ENCODE results near the gene CDH4. TPM values are rescaled to one million over a fixed set of nuclear protein-coding genes. Genes with fewer than 3 reads are reported as not detected.

CDH4 gene
- total and polyA plus RNA-seq, 7 donors: under 0.01 to 0.06 TPM; not detected in 5

GRCh38 chr20:61387204-61387953 lies 135.3 kb downstream of the CDH4 start:
- no peaks in the 10 kb centered on the region for H3K36me3 ChIP-seq
- intact Hi-C loops (cut with DNase I): no loop called here
- peaks cover 0 to 52% (median 0%) of the 10 kb centered on the region in 3 donors for H3K27me3 ChIP-seq
- no peak overlapping the region for H3K4me3 ChIP-seq
- H3K9me3 ChIP-seq: peaks cover 0 to 2% (median under 1%) of the 10 kb centered on the region in 4 donors
- TF ChIP-seq, protein P1, sequence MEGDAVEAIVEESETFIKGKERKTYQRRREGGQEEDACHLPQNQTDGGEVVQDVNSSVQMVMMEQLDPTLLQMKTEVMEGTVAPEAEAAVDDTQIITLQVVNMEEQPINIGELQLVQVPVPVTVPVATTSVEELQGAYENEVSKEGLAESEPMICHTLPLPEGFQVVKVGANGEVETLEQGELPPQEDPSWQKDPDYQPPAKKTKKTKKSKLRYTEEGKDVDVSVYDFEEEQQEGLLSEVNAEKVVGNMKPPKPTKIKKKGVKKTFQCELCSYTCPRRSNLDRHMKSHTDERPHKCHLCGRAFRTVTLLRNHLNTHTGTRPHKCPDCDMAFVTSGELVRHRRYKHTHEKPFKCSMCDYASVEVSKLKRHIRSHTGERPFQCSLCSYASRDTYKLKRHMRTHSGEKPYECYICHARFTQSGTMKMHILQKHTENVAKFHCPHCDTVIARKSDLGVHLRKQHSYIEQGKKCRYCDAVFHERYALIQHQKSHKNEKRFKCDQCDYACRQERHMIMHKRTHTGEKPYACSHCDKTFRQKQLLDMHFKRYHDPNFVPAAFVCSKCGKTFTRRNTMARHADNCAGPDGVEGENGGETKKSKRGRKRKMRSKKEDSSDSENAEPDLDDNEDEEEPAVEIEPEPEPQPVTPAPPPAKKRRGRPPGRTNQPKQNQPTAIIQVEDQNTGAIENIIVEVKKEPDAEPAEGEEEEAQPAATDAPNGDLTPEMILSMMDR (IDR thresholded peaks at IDR 0.05): no peak
- no peak for TF ChIP-seq POLR2A (IDR thresholded peaks at IDR 0.05)
- TF ChIP-seq POLR2AphosphoS5 (IDR thresholded peaks at IDR 0.05): no peak
- TF ChIP-seq EP300 (IDR thresholded peaks at IDR 0.05): no peak
- peaks cover 0 to 3% (median 0%) of the 10 kb centered on the region in 4 donors for H3K4me1 ChIP-seq
- WGBS, 2 donors: 24 to 27% methylated on average over 13 of the region's 13 CpGs
- H3K27ac ChIP-seq: no peak overlapping the region
- no peak for DNase-seq

GRCh38 chr20:61387954-61388348 lies 135.9 kb downstream of the CDH4 start:
- DNase-seq: no peak
- WGBS, 2 donors: 50 to 53% methylated on average over 7 of the region's 7 CpGs
- no peak overlapping the region for H3K4me3 ChIP-seq
- no peaks in the 10 kb centered on the region for H3K36me3 ChIP-seq
- TF ChIP-seq, protein P1 (IDR thresholded peaks at IDR 0.05): no peak
- TF ChIP-seq EP300 (IDR thresholded peaks at IDR 0.05) (no peak), POLR2AphosphoS5 (IDR thresholded peaks at IDR 0.05) (no peak), POLR2A (IDR thresholded peaks at IDR 0.05) (no peak)
- intact Hi-C loops (cut with DNase I): no loop called here
- H3K4me1 ChIP-seq: peaks cover 0 to 3% (median 0%) of the 10 kb centered on the region in 4 donors
- no peaks in the 10 kb centered on the region for H3K9me3 ChIP-seq
- H3K27me3 ChIP-seq: peaks cover 0 to 52% (median 0%) of the 10 kb centered on the region in 3 donors
- H3K27ac ChIP-seq: no peak overlapping the region

DNA sequence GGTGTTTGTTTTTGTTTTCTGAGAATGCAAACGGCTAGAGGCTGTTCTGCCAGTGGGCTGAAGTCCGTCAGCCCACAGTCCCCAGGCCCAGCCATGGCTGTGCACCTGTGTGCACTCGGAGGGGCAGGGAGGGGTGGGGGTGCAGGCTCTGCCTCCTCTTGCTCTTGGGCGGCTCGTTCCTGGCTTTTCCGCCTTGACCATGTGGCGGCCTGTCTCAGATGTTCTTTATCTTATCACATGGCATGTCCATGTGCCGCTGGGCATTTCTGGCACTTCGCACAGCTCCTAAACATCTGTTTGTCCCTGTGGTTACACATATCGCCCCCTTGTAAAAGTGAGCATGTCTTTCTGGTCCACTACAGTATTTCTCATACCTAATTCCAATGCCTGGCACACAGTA lies 137.0 kb downstream of the CDH4 start:
- Histone ChIP-seq H3K36me3 (no peaks in the 10 kb centered on the region), H3K9me3 (no peaks in the 10 kb centered on the region), H3K27me3 (peaks cover 0 to 56% (median 0%) of the 10 kb centered on the region in 3 donors), H3K27ac (no peak overlapping the region), H3K4me3 (no peak overlapping the region), H3K4me1 (peaks cover 0 to 3% (median 0%) of the 10 kb centered on the region in 4 donors)
- 85 to 88% methylated on average over 10 of the region's 10 CpGs for WGBS, 2 donors
- intact Hi-C loops (cut with DNase I): no loop called here
- TF ChIP-seq EP300 (IDR thresholded peaks at IDR 0.05): no peak
- TF ChIP-seq, protein P1 (IDR thresholded peaks at IDR 0.05): no peak
- no peak for TF ChIP-seq POLR2A (IDR thresholded peaks at IDR 0.05)
- TF ChIP-seq POLR2AphosphoS5 (IDR thresholded peaks at IDR 0.05): no peak
- no peak for DNase-seq

DNA sequence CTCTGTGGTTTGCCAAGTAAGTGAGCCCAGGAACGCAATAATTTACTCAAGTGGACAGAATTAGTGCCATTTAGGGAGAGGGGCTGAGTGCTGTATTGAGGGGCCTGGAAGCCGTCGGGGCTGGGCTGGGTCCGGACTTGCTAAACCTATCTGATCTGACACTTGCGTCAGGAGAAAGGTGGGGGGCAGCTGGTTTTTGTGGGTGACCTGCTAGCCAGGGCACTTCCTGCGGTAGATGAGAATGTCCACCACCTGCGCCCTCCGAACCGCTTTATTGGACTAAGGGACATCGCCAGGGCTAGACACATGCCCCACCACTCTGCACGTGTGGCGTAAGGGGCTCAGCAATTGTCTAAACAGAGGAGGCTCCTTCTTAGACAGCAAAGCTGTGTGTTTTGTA lies 139.1 kb downstream of the CDH4 start:
- no peak for DNase-seq
- peaks cover 0 to 59% (median 0%) of the 10 kb centered on the region in 3 donors for H3K27me3 ChIP-seq

More for the DNA sequence above, 139.1 kb downstream of the CDH4 start:
- no peak for TF ChIP-seq POLR2AphosphoS5 (IDR thresholded peaks at IDR 0.05)
- no peak for TF ChIP-seq POLR2A (IDR thresholded peaks at IDR 0.05)
- TF ChIP-seq EP300 (IDR thresholded peaks at IDR 0.05): no peak
- TF ChIP-seq, protein P1 (IDR thresholded peaks at IDR 0.05): no peak
- H3K4me1 ChIP-seq: peaks cover 0 to 3% (median 0%) of the 10 kb centered on the region in 4 donors
- H3K27ac ChIP-seq: no peak overlapping the region
- H3K9me3 ChIP-seq: peaks cover 0 to 2% (median 0%) of the 10 kb centered on the region in 4 donors
- 82 to 88% methylated on average over 12 of the region's 12 CpGs for WGBS, 2 donors
- no peak overlapping the region for H3K4me3 ChIP-seq
- no peaks in the 10 kb centered on the region for H3K36me3 ChIP-seq
- intact Hi-C loops (cut with DNase I): no loop called here

Data from sigmoid colon (tissue), 7 donors.